ENCODE results near the gene ERG28.
"Not testable (repeated sequence)": the region's sequence is repeated elsewhere in the genome, so short reads cannot be mapped to it uniquely, and the experiment has no call there.

The ERG28 gene, protein sequence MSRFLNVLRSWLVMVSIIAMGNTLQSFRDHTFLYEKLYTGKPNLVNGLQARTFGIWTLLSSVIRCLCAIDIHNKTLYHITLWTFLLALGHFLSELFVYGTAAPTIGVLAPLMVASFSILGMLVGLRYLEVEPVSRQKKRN

DNA sequence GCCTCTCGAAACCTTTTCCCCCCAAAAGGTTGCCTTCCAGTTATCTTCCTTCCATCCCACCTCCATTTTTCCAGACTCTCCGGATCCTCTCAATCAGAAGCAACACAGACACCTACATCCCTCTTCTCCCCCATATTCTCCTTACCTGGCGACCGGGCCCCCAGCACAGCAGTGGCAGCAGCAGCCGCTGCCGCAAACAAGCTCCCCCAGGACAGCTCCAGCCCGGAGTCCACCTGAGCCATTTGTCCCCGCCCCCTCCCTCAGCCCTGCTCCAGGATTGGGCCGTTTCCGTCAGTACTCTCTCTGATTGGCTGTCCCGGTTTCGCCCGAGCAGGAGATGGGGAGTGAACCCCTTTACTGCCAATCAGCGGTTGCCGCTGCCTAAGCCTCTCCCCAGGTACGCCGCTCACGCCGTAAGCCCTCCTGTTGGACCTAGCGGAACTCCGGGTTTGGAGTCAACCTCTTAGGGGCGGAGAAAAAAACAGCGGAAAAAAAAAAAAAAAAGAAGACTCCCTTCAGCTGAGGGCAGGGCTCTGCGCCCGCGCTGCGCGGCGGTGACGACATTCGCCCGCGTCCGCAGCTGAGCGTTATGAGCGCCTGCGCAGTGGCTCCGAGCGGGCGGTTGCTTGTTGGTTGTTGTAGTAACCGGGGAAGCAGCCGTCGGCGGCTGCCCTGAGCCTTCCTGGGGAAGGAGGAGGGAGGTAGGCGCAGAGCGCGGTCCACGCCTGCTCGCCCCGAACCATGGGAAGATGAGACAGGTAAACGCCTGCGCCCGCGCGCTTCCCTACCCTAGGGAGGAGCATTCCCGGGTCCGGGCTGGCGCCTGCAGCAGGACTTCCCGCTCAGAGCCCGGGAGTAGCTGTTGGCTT, at the start of gene ERG28, which contains the start of gene TTLL5:
ERG28 (minus strand) TSS at position 247 of the 869 bp plus-strand sequence. CDS start 3,374 bp downstream, outside the sequence.
TTLL5 (plus strand) TSS at position 617 of the 869 bp plus-strand sequence. CDS start 1,904 bp downstream, outside the sequence.
- in situ Hi-C loops (cut with MboI; ENCODE audit: low sequenced_read_pairs) = no loop called here

- in situ Hi-C loops (cut with MboI; ENCODE audit: low sequenced_read_pairs) = loop anchor here (25.0 kb wide), 1 partner anchor 253 kb away; no protein-coding TSS in a partner anchor
Measured at GRCh38 chr14:75709207-75709812, 48.6 kb upstream of the ERG28 start.

DNA sequence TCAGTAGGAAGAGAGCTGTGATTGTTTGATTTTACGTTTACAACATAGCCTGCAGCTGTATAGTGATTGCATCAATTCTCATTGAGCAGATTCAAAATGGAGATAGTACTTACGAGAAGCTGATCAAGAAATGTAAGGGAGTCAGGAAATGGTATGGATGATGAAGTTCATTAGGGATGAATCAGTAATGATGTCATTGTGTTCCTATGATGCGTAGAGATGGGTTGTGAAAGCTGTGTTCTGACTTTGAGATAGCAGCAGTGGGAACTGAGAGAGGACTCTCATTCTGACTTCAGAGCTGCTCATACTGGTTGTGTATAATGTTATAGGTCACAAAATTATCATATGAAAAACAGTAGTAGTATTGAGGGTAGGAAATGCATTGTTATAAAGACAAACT, 44.3 kb upstream of the ERG28 start:
- in situ Hi-C loops (cut with MboI; ENCODE audit: low sequenced_read_pairs) = loop anchor here (25.0 kb wide), 1 partner anchor 257 kb away; no protein-coding TSS in a partner anchor

- in situ Hi-C loops (cut with MboI; ENCODE audit: low sequenced_read_pairs) = loop anchor here (25.0 kb wide), 1 partner anchor 259 kb away; no protein-coding TSS in a partner anchor
Measured at GRCh38 chr14:75703467-75703866, 42.8 kb upstream of the ERG28 start.

- in situ Hi-C loops (cut with MboI; ENCODE audit: low sequenced_read_pairs) = loop anchor here (25.0 kb wide), 1 partner anchor 260 kb away; no protein-coding TSS in a partner anchor
Measured at GRCh38 chr14:75702616-75703261, 42.1 kb upstream of the ERG28 start.

- in situ Hi-C loops (cut with MboI; ENCODE audit: low sequenced_read_pairs) = loop anchor here (25.0 kb wide), 1 partner anchor 260 kb away; no protein-coding TSS in a partner anchor
Measured at GRCh38 chr14:75702122-75702521, 41.4 kb upstream of the ERG28 start.

GRCh38 chr14:75700295-75700694, 39.6 kb upstream of the ERG28 start:
- in situ Hi-C loops (cut with MboI; ENCODE audit: low sequenced_read_pairs) = loop anchor here (25.0 kb wide), 1 partner anchor 262 kb away; no protein-coding TSS in a partner anchor

- in situ Hi-C loops (cut with MboI; ENCODE audit: low sequenced_read_pairs) = no loop called here
Measured at GRCh38 chr14:75699331-75699730, 38.7 kb upstream of the ERG28 start.

- in situ Hi-C loops (cut with MboI; ENCODE audit: low sequenced_read_pairs) = no loop called here
Measured at GRCh38 chr14:75697918-75698317, 37.2 kb upstream of the ERG28 start.

GRCh38 chr14:75697386-75697785, 36.7 kb upstream of the ERG28 start:
- in situ Hi-C loops (cut with MboI; ENCODE audit: low sequenced_read_pairs) = no loop called here

DNA sequence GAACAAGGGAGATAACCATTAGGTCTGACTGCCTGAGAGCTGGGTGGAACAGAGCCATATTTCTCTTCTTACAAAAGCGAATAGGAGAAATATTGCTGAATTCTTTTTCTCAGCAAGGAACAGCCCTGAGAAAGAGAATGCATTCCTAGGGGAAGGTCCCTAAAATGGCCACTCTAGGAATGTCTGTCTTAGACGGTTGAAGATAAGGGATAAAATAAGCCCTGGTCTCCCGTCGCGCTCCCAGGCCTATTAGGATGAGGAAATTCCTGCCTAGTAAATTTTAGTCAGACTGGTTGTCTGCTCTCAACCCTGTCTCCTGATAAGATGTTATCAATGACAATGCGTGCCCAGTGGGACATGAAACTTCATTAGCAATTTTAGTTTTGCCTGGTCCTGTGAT, 34.3 kb upstream of the ERG28 start:
- in situ Hi-C loops (cut with MboI; ENCODE audit: low sequenced_read_pairs) = not testable (repeated sequence)

DNA sequence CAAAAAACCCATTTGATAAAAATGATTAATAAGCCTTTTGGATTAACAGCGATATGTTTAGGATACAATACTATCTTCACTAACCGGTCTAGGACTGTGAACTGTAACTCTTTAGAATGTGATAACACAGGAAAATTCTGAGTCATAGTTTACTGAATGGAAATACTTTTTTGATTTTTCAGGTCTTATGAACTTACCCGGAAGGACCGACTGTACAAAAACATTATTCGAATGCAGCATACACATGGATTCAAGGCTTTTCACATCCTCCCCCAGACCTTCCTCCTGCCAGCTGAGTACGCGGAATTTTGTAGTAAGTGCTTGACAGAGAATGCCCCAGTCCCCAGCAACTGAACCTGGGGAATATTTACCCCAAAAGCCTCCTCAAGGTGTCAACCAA, 29.3 kb upstream of the ERG28 start:
- in situ Hi-C loops (cut with MboI; ENCODE audit: low sequenced_read_pairs) = no loop called here

DNA sequence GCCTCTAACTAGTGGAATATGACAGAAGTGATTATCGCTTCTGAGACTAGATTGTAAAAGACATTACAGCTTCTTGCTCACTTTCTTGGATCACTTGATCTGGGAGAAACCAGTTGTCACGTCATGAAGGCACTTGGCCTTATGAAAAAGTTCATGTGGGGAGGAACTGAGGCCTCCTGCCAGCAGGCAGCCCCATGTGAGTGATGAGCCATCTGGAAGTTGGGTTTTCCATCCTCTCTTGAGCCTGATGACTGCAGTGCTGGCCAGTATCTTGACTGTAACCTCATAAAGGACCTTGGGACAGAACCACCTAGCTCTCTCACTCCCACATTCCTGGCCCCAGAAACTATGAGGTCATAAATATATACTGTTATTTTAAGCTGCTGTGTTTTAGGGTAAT, 28.3 kb upstream of the ERG28 start:
- in situ Hi-C loops (cut with MboI; ENCODE audit: low sequenced_read_pairs) = no loop called here

DNA sequence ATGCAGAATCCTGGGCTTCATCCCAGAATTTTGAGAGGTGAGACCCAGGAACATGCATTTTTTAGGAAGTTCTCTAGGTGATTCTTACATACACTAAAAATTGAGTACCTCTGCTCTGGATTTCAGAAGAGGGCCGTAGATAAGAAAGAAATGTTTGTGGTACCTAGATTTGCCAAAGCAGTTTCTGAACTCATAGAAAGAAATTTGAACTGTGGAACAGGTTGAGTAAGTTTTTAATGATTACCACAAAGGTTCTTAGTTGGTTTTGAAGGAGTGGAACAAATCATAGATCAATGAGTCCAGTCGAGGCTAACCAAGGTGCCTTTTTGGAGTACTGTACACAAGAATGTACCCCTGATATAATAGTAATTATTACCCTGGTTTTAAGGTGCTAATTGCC, 25.2 kb upstream of the ERG28 start:
- in situ Hi-C loops (cut with MboI; ENCODE audit: low sequenced_read_pairs) = no loop called here

GRCh38 chr14:75675265-75675960, 14.7 kb upstream of the ERG28 start:
- in situ Hi-C loops (cut with MboI; ENCODE audit: low sequenced_read_pairs) = no loop called here

GRCh38 chr14:75673345-75674035, 12.8 kb upstream of the ERG28 start:
- in situ Hi-C loops (cut with MboI; ENCODE audit: low sequenced_read_pairs) = no loop called here

- in situ Hi-C loops (cut with MboI; ENCODE audit: low sequenced_read_pairs) = no loop called here
Measured at GRCh38 chr14:75672605-75673192, 12.0 kb upstream of the ERG28 start.

DNA sequence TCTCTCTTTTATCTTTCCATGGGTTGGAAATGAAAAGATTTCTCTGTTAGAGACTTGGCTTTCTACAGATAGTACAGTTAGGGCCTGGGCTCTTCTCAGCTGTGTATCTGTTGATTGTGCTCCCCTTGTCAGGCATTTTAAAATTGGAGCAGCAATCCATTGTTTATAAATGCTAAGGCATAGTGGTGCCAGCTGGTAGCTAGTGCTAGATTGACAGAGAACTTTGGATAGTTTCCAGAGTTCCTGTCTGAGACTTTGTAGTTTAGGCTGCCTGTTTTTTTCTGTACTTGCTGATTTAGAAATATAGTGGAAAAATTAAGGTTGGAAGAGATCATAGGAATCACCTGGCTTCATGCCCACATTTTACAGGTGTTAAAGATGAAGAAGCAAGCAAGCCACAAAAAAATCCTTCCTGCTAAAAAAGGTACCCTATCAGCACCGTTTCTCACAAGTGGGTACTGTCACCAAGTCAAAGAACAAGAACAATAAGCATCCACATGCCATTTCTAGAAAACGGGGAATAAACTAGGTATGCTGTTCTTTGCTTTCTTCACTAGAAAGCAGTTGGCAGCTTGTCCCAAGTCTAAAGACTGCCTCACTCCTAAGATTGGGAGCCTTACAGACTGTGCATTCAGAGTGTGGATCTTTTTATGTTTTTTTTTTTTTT, 6.6 kb upstream of the ERG28 start:
- in situ Hi-C loops (cut with MboI; ENCODE audit: low sequenced_read_pairs) = no loop called here

DNA sequence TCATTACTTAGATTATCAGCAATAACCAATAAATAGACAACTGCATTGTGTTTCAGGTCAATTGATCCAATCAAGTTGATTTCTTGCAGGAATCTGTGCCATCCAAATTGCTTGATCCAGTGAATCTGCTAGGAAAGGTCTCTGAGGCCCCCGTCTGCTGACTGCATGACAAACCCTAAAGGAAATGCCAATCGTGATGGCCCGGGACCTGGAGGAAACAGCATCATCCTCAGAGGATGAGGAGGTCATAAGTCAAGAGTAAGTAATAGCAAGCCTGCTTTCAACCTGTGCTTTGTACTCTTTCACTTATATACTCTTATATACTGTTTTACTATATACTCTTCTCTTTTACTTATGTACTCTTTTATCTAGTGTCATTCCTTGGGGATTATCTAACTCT, 2.3 kb upstream of the ERG28 start:
- in situ Hi-C loops (cut with MboI; ENCODE audit: low sequenced_read_pairs) = no loop called here

Measured in HL-60/S4 (cell line).